Astrocyte (in vitro differentiated cells and primary cell): ENCODE results near the gene NDUFA8. TPM values are rescaled to one million over a fixed set of nuclear protein-coding genes. Genes with fewer than 3 reads are reported as not detected.
A peak's percentile ranks its signal among the peaks of the same experiment; 100 is the strongest.

Source experiments
- DNase-seq: peaks from one replicate; pipeline ENCODE4 v3.0.0-alpha.2; 2010; ENCODE audit warnings: low read depth
- FAIRE-seq: peaks from 2 replicates; lab custom pipeline; 2011; peaks lifted over from hg19 to GRCh38; lab: Jason Lieb, UNC
- H2AFZ ChIP-seq: 2 replicates; pipeline ENCODE4 v1.6.0; 2012; ENCODE audit warnings: low read depth, low read length, inconsistent platforms
- H3K27ac ChIP-seq: 2 replicates; pipeline ENCODE4 v1.5.1; 2011; ENCODE audit warnings: low read depth, low read length, inconsistent platforms
- H3K27me3 ChIP-seq: 2 replicates; pipeline ENCODE4 v1.6.0; 2011; ENCODE audit warnings: low read length, inconsistent platforms; ENCODE audit not compliant: insufficient read depth
- H3K36me3 ChIP-seq: 2 replicates; pipeline ENCODE4 v1.5.1; 2011; ENCODE audit warnings: low read length, inconsistent platforms; ENCODE audit not compliant: insufficient read depth
- H3K4me1 ChIP-seq: 2 replicates; pipeline ENCODE4 v1.5.1; 2011; ENCODE audit warnings: low read length, inconsistent platforms; ENCODE audit not compliant: insufficient read depth
- H3K4me2 ChIP-seq: 2 replicates; pipeline ENCODE4 v1.6.0; 2012; ENCODE audit warnings: low read length, inconsistent platforms
- H3K4me3 ChIP-seq: 2 replicates; pipeline ENCODE4 v1.5.1; 2011; ENCODE audit warnings: low read depth, mild to moderate bottlenecking, low read length, inconsistent platforms; ENCODE audit not compliant: insufficient read depth
- H3K79me2 ChIP-seq: 2 replicates; pipeline ENCODE4 v1.6.0; 2012; ENCODE audit warnings: mild to moderate bottlenecking, low read length, inconsistent platforms; ENCODE audit not compliant: insufficient read depth
- H3K9ac ChIP-seq: 2 replicates; pipeline ENCODE4 v1.6.0; 2012; ENCODE audit warnings: mild to moderate bottlenecking, low read length, inconsistent platforms
- H3K9me3 ChIP-seq: 2 replicates; pipeline ENCODE4 v1.5.1; 2012; ENCODE audit warnings: low read depth, mild to moderate bottlenecking, low read length, inconsistent platforms; ENCODE audit not compliant: insufficient read depth
- H4K20me1 ChIP-seq: 2 replicates; pipeline ENCODE4 v1.6.0; 2012; ENCODE audit warnings: low read length, inconsistent platforms; ENCODE audit not compliant: insufficient read depth
- H3K27ac Mint-ChIP-seq: one replicate; pipeline ENCODE4 v1.8.0; 2021; ENCODE audit warnings: mild to moderate bottlenecking, mixed read lengths; ENCODE audit not compliant: unreplicated experiment
- H3K27me3 Mint-ChIP-seq: one replicate; pipeline ENCODE4 v1.8.0; 2021; ENCODE audit warnings: low read depth, mixed read lengths; ENCODE audit not compliant: unreplicated experiment
- H3K36me3 Mint-ChIP-seq: one replicate; pipeline ENCODE4 v1.8.0; 2021; ENCODE audit warnings: low read depth, mixed read lengths; ENCODE audit not compliant: unreplicated experiment
- H3K4me1 Mint-ChIP-seq: one replicate; pipeline ENCODE4 v1.8.0; 2021; ENCODE audit warnings: low read depth, mixed read lengths; ENCODE audit not compliant: unreplicated experiment
- H3K4me3 Mint-ChIP-seq: one replicate; pipeline ENCODE4 v1.8.0; 2021; ENCODE audit warnings: mild to moderate bottlenecking, moderate library complexity, mixed read lengths; ENCODE audit not compliant: unreplicated experiment
- H3K9me3 Mint-ChIP-seq: one replicate; pipeline ENCODE4 v1.8.0; 2021; ENCODE audit warnings: mild to moderate bottlenecking, mixed read lengths; ENCODE audit not compliant: unreplicated experiment
- EZH2 ChIP-seq: IDR thresholded peaks from 2 replicates; pipeline ENCODE4 v1.6.1; 2012; ENCODE audit warnings: mild to moderate bottlenecking, low read length, inconsistent platforms; ENCODE audit not compliant: insufficient read depth
- total RNA-seq: library from RNA; stranded (reverse); gene quantifications from 2 replicates; pipeline ENCODE4 v1.2.1, GENCODE V29; 2021
- TF ChIP-seq, protein P1 (sequence below): IDR thresholded peaks from 2 replicates; pipeline ENCODE4 v1.5.1; 2011; ENCODE audit warnings: low read depth, mild to moderate bottlenecking, inconsistent platforms, low read length, moderate library complexity; ENCODE audit not compliant: insufficient read depth

Gene NDUFA8
- total RNA-seq, 1 donor from 2014 or later: 52.3 TPM

DNA sequence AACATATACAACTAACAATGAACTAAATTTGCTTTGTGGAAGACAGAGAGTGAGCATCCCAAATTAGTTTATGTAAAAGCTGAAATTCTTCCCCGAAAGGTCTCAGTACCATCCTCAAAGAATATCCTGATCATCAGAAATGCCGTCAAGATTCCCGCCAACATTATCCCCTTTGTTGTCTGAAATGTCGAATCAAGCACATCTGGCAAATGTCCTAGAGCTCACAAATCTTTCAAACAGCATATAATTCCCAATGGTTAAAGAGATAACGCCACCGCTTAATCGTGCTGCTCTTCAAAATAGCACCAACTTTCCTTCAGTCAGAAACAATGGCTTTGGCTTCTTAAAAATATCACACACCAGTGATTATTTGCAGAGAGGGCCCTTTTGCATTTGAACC, 23.9 kb upstream of the NDUFA8 start:
- DNase-seq: no peak
- TF ChIP-seq, protein P1, sequence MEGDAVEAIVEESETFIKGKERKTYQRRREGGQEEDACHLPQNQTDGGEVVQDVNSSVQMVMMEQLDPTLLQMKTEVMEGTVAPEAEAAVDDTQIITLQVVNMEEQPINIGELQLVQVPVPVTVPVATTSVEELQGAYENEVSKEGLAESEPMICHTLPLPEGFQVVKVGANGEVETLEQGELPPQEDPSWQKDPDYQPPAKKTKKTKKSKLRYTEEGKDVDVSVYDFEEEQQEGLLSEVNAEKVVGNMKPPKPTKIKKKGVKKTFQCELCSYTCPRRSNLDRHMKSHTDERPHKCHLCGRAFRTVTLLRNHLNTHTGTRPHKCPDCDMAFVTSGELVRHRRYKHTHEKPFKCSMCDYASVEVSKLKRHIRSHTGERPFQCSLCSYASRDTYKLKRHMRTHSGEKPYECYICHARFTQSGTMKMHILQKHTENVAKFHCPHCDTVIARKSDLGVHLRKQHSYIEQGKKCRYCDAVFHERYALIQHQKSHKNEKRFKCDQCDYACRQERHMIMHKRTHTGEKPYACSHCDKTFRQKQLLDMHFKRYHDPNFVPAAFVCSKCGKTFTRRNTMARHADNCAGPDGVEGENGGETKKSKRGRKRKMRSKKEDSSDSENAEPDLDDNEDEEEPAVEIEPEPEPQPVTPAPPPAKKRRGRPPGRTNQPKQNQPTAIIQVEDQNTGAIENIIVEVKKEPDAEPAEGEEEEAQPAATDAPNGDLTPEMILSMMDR: no peak
- TF ChIP-seq EZH2: no peak
- Histone ChIP-seq H3K27me3 (peaks cover 25% of the 10 kb centered on the region), H3K36me3 (no peaks in the 10 kb centered on the region), H3K4me3 (no peak overlapping the region), H3K9ac (no peak overlapping the region), H3K79me2 (no peaks in the 10 kb centered on the region), H3K9me3 (no peaks in the 10 kb centered on the region), H4K20me1 (no peaks in the 10 kb centered on the region), H3K4me2 (no peak overlapping the region), H3K27ac (no peak overlapping the region), H3K4me1 (peaks cover 10% of the 10 kb centered on the region), H2AFZ (no peak overlapping the region)
- H3K4me3 Mint-ChIP-seq: no peak overlapping the region
- H3K36me3 Mint-ChIP-seq: no peaks in the 10 kb centered on the region
- FAIRE-seq: no peak
- no peaks in the 10 kb centered on the region for H3K9me3 Mint-ChIP-seq
- peaks cover 6% of the 10 kb centered on the region for H3K4me1 Mint-ChIP-seq
- H3K27ac Mint-ChIP-seq: no peak overlapping the region
- peaks cover 24% of the 10 kb centered on the region for H3K27me3 Mint-ChIP-seq

- Mint-ChIP-seq H3K36me3 (no peaks in the 10 kb centered on the region), H3K4me1 (peaks cover 6% of the 10 kb centered on the region), H3K9me3 (no peaks in the 10 kb centered on the region), H3K4me3 (no peak overlapping the region), H3K27ac (peak overlapping the region; percentile 26), H3K27me3 (peaks cover 22% of the 10 kb centered on the region)
- DNase-seq: peak; percentile 79
- peak; percentile 54 for FAIRE-seq
- H3K79me2 ChIP-seq: no peaks in the 10 kb centered on the region
- peaks cover 29% of the 10 kb centered on the region for H3K27me3 ChIP-seq
- no peak overlapping the region for H3K9ac ChIP-seq
- H4K20me1 ChIP-seq: no peaks in the 10 kb centered on the region
- H3K4me2 ChIP-seq: no peak overlapping the region
- H3K9me3 ChIP-seq: no peaks in the 10 kb centered on the region
- no peak overlapping the region for H3K27ac ChIP-seq
- no peaks in the 10 kb centered on the region for H3K36me3 ChIP-seq
- H3K4me3 ChIP-seq: no peak overlapping the region
- TF ChIP-seq EZH2: no peak
- TF ChIP-seq, protein P1: no peak
- H2AFZ ChIP-seq: no peak overlapping the region
- peaks cover 10% of the 10 kb centered on the region for H3K4me1 ChIP-seq
Observed at GRCh38 chr9:122180633-122181032, 21.1 kb upstream of the NDUFA8 start.

DNA sequence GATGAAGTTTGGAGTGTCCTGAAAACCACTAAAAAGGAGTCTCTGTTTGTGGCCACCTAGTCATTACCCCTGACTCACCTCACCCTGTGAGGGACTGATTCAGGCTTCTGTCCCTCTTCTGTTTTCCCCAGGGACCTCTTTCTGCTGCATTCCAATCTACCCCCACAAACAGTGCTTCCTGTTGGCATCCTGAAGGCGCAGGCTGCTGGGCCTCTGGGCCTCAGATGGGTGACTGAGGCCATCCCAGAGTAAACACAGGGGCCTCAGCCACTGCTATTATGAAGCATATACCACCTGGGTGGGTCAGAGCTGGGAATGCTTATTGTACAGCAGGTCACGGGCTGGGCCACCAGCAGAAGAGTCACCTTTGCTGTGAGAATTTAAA, 20.1 kb upstream of the NDUFA8 start:
- no peak for FAIRE-seq
- no peaks in the 10 kb centered on the region for H4K20me1 ChIP-seq
- H3K27ac Mint-ChIP-seq: no peak overlapping the region
- no peaks in the 10 kb centered on the region for H3K9me3 ChIP-seq
- no peak overlapping the region for H2AFZ ChIP-seq
- no peaks in the 10 kb centered on the region for H3K79me2 ChIP-seq
- peaks cover 10% of the 10 kb centered on the region for H3K4me1 ChIP-seq
- H3K36me3 Mint-ChIP-seq: no peaks in the 10 kb centered on the region
- TF ChIP-seq, protein P1: no peak
- no peak for TF ChIP-seq EZH2
- DNase-seq: peak; percentile 3
- H3K4me2 ChIP-seq: peak overlapping the region; percentile 54
- no peak overlapping the region for H3K4me3 Mint-ChIP-seq
- H3K27me3 Mint-ChIP-seq: peaks cover 23% of the 10 kb centered on the region
- H3K9me3 Mint-ChIP-seq: no peaks in the 10 kb centered on the region
- H3K27me3 ChIP-seq: peaks cover 27% of the 10 kb centered on the region
- H3K4me3 ChIP-seq: no peak overlapping the region
- no peak overlapping the region for H3K27ac ChIP-seq
- no peak overlapping the region for H3K9ac ChIP-seq
- peaks cover 6% of the 10 kb centered on the region for H3K4me1 Mint-ChIP-seq
- H3K36me3 ChIP-seq: no peaks in the 10 kb centered on the region
